Measurements from ENCODE around the gene PFKFB2. TPM values are rescaled to one million over a fixed set of nuclear protein-coding genes. Genes with fewer than 3 reads are reported as not detected.

Gene PFKFB2
- polyA plus RNA-seq, 1 donor from 2014 or later = 74.2 TPM

Other genes starting within 250 kb of the PFKFB2 start
- not detected for gene IL20, start 187.7 kb upstream of the PFKFB2 start, polyA plus RNA-seq (ENCODE audit: insufficient read depth, low read depth, low replicate concordance)
- not detected for gene IL24, start 155.8 kb upstream of the PFKFB2 start, polyA plus RNA-seq (ENCODE audit: insufficient read depth, low read depth, low replicate concordance)
- gene FCMR, start 131.3 kb upstream of the PFKFB2 start, polyA plus RNA-seq (ENCODE audit: insufficient read depth, low read depth, low replicate concordance) = 3.6 TPM
- not detected for gene PIGR, start 106.8 kb upstream of the PFKFB2 start, polyA plus RNA-seq (ENCODE audit: insufficient read depth, low read depth, low replicate concordance)
- not detected for gene FCAMR, start 82.8 kb upstream of the PFKFB2 start, polyA plus RNA-seq (ENCODE audit: insufficient read depth, low read depth, low replicate concordance)
- gene C1orf116, start 20.5 kb upstream of the PFKFB2 start, polyA plus RNA-seq (ENCODE audit: insufficient read depth, low read depth, low replicate concordance) = 2.1 TPM
- 2.4 TPM for gene YOD1, start 2.1 kb upstream of the PFKFB2 start, polyA plus RNA-seq (ENCODE audit: insufficient read depth, low read depth, low replicate concordance)
- gene C4BPB, start 35.6 kb downstream of the PFKFB2 start, polyA plus RNA-seq (ENCODE audit: insufficient read depth, low read depth, low replicate concordance) = not detected
- gene C4BPA, start 51.0 kb downstream of the PFKFB2 start, polyA plus RNA-seq (ENCODE audit: insufficient read depth, low read depth, low replicate concordance) = not detected